HG03457 (cell line): ENCODE data around the gene HOXB6.

Experiments used
- ATAC-seq: cut with Tn5 transposase; IDR thresholded peaks from one replicate; pipeline ENCODE4 v1.9.1; 2021; ENCODE audit warnings: moderate number of reproducible peaks; ENCODE audit not compliant: unreplicated experiment

HOXB6 gene

DNA sequence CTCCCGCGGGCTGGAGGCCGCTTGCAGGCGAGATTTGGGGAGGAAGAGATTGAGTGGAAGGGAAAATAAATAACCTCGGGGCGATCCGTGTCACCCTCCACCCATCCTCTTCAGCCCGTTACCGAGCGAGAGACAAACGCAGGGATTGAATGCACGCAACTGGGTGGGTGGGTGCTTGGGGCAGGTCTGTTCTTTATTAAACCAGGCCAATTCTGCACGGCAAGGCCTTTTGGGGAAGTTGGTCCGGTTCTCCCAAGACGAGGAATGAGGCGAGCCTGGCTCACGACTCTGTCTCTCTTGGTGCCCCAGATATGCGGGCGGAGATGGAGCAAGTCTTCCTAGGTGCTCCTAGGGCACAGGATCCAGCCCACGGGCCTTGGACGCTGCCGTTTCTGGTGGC is 6.4 kb upstream of the HOXB6 start:
- no peak for ATAC-seq

DNA sequence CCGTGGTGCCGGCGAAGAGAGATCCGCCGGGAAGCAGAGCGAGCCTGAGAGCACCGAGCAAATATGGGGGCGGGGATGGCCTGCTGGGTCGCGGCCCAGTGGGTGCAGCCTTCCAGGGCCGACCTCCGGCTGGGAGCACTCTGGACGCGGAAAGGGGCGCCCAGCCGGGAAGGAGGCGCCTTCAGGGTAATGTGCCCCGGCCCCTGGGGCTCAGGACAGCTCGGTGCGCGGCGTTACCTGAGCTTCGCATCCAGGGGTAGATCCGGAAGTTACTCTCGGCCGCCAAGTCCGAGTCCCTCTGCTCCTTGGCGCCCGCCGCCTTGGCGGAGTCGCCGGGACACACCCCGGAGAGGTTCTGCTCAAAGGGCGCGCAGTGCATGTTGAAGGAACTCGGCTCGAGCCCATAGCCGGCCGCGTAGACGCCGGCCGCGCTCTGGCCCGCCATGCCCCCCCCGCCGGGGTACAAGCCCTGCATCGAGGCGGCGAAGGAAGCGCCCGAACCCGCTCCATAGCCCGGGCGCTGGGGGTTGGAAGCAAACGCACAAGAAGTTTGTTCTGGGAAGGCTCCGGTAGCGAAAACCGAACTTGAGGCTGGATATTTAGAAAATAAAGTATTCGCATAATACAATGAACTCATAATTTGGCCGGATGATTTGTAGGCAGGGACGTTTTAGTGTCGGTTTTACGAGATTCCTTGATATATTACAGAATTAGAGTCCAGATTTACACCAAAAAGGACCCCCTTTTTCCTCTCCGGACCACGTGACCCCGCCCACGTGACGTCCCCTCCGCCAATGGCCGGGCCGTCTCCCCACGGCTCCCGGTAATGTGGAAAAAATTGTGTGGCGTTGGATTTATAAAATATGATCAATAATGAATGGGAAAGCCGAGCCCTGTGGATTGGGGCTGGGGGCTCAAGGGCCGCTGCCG is 5.8 kb upstream of the HOXB6 start, which contains the start of gene HOXB7:
TSS of gene HOXB7 (minus strand) at position 736 of the 930 bp plus-strand sequence. CDS start at position 637, 99 bp downstream.
- ATAC-seq = no peak

DNA sequence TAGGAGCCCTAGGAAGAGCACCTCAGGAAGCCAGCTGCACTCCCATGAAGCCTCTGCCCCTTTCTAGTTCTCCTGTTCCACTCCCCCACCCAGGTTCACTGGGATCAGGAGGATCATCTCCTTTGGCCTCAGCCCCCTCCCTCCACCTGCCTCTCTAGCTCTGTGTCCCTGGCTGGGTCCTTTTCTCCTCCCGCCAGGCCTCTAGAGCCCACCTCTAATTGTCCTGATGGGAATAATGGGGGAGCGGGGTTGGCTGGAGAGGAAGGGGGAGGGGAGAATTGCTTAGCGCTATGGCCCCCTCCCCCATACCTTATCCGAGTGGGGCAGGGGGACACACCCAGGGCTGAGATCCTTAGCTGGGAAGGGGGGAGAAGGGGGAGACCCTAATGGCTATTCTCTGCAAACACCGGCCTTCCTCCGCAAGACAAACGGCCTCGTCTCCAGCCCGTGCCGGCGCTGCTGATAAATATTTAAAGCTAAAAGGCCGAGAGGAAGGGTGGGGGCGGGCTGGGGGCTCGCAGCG is 5.0 kb upstream of the HOXB6 start:
- no peak for ATAC-seq

- ATAC-seq = no peak
Observed at GRCh38 chr17:48609033-48609432, 4.2 kb upstream of the HOXB6 start.

DNA sequence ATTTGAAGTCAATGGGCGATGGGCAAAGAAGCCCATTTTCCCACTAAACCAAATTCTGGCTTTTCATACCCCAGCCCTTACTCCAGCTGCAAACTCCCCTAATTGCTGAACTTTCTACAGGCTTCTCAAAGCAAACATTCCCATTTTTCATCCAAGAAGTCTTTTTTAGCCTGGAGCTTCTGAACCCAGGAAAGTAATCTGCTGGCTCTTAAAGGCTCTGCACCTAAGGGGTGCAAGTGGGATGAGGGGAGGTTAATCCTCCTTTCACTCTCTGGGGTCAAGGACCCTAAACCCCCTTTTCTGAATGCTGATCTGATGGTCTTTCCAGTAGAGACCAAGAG is 3.7 kb upstream of the HOXB6 start:
- ATAC-seq = no peak

DNA sequence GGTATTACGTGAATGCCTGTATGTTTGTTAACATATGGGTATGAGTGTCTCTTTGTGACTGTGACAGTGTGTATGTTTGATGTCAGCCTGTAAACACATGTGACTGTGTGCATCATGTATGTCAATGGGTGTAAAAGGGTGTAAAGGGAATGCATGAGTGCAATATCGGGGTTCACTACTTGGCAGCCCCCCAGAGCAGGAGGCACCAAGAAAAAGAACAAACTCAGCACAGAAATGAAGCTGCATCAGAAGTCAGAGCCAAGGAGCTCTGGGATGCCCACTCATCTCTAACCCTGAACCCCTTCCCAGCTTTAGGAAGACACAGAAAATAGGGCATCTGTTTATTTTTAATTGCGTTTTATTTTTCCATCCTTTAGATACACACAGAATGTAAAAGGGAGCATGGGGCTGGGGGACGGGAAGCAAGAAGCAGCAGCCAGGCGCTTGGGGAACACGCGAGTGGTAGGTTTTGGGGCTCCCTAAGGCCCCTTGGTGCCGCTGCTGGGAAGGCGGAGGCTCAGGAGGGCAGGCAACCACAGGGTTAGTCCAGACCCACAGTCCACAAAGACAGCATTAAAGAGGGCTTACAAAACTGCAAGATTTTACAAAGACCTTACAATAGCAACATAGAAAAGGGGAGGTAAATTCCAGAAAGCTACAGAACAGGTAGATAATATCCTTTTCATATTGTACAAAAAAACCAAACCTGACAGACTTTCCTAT is 2.3 kb upstream of the HOXB6 start:
- no peak for ATAC-seq

- ATAC-seq = no peak
Observed at GRCh38 chr17:48605991-48606891, 1.5 kb upstream of the HOXB6 start.

DNA sequence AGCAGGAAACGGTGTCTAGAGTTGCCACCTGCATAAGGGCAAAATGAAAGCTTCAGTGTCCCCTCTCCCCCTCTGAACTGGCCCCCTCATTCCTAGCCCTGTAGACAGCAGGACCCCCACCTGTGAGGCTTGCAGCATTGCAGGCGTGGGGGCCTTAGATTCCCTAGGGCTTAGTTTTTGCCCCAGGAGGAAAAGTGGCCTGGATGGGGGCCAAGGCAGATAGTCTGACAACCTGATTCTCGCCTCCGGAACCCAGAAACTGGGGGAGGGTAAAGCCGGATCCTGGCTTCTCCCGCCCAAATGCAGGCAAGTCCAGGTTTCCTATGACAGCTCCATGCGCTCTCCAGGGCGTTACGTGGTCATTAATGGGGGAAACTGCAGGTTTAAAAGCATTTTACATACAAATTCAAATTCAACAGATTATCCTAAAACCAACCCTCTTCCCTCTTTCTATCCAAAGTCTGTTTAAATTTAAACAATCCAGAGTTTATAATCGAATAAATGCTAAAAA is 678 bp upstream of the HOXB6 start:
- ATAC-seq = no peak

GRCh38 chr17:48603959-48604769 is 622 bp downstream of the HOXB6 start:
- ATAC-seq = no peak

DNA sequence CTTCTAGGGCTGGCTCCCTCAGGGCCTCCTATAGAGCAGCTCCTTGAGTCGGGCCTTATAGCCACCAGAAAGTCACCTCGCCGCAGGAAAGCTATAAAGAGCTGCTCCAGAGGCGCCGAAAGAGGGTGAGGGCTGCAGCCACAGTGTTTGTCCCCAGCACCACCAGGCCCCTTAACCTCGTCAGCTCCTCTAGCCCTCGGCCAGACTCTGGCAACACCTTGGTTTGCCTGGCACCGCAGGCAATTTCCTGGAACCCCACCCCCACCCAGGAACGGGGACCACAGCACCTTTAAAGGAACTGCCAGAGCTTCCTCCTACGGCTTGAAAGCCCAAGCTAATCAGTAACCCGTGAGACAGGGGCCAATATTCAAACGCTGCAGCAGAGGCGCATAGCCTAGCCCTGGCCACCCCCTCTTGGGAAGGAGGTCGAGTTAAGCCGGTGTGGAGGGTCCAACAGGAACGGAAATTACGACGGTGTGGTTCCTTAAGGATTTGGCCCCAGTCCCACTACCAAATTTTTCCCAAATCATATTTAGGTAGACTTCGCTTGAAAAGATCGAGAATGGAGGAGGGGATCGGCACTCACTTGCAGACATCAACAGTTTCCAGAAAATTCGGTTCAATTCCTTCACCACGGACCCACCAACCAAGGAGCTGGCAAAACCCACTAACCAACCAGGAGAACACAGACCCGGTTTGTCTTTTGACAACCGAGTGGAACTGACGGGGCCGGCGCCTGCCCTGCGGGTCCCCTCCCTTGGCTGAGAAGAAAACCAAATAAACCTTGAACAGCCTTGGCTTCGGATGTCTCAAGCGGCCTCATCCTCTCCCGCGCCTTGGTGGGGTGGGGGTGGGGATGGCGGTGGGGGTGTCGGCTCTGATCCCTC is 3.0 kb downstream of the HOXB6 start:
- no peak for ATAC-seq

DNA sequence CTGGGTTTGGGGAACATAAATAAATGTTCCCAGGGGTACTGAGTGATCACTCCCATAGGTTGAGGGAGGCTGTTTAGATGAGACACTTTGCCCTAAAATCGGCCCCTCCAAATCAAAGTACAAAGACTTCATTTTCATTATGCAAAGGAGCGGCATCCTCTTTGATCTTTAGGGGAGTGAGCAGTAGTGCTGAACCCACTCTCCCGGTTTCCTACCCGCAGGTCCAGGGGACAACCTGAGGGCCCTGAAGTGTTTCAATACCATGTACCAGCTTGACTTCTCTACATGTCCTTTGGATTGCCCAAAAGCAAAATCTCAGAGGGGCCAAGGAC is 3.6 kb downstream of the HOXB6 start:
- ATAC-seq = no peak

DNA sequence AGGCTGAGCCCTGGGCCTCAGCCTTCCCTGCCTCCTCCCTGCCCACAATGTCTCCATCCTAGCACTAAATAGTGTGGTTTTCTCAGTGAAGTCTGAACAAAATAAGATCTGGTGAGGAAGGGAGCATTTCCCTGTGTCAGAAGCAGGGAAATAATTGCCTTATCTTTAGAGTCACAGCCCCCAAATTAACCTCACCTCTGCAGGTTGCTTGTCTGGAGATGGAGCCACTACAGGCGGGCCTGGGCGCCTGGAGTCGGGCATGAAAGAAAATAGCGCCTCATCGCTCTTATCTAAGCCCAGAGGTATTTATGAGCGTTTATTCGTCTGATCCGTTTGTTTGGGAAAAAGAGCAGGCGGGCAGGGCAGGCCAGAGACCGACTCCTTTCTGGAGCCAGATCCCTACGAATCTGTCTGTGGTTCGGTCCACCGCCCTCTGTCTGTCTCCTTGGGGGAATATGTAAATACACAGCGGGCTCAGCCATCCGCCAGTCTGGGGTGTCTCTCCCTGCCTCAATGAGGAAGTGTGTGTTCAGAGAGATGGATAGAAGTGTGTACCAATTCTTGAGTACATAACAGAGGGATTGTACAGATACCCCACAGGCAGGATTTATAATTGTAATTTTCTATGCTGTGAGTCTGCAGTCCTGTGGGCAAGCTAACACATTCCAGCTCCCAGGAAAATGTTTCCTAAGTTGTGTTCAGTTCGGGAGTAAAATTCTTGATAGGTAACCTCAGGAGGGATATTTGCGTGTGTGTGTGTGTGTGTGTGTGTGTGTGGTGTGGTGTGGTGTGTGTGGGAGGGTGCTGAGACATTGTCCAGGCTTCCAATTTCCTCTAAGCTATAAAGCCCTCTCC is 4.3 kb downstream of the HOXB6 start:
- ATAC-seq = no peak

DNA sequence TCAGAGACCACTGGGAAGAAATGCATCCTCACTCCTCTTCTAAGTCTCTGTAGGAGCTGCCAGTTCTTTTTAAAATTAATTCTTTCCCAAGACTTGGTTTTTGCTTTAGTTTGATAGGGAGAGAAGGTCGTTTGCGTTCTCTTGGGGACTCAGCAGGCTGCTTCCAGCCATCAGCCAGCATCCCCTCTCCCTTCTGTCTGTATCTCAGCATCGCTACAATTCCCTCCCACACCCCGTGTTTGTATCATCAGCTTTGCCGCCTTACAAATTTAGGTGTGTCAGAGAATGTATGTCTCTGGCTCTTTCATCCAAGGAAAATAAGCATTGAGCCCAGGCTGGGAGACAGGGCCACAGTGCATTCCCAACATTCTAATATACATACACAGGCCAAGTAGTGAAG is 5.4 kb downstream of the HOXB6 start:
- no peak for ATAC-seq

DNA sequence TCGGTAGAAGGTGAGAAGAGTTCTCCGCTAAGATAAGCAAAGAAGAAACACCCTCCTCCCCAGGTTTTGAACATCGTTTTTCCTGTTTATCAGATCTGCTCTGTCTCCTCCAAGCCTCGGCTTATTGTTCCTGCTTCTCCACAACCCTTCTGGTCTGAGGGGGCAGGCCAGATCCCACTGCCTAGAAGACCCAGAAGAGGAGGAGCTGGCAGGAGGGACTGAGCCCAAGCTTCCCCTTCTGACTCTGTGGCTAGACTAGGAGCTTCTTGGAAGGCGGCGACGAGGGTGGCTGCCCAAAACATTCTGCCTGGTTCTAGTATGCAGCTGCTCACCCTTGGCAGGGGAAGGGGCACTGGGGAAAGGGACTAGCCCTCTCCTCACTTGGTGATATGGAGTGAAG is 6.0 kb downstream of the HOXB6 start:
- no peak for ATAC-seq

GRCh38 chr17:48597778-48598631 is 6.8 kb downstream of the HOXB6 start:
- ATAC-seq = no peak

DNA sequence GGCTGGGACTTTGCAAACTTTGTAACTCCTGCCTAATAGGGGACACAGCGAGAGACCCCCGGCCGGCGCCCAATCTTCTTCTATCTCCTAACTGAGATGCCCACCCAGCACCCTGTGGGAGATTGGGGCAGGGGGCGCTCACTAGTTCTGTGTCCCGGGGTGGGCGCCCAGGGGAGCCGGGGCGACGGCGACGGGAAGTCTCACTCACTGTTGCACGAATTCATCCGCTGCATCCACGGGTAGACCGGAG is 7.3 kb downstream of the HOXB6 start:
- ATAC-seq = no peak

GRCh38 chr17:48596735-48597527 is 7.9 kb downstream of the HOXB6 start:
- no peak for ATAC-seq
